ENCODE data around the gene MT1B.

The MT1B gene

DNA sequence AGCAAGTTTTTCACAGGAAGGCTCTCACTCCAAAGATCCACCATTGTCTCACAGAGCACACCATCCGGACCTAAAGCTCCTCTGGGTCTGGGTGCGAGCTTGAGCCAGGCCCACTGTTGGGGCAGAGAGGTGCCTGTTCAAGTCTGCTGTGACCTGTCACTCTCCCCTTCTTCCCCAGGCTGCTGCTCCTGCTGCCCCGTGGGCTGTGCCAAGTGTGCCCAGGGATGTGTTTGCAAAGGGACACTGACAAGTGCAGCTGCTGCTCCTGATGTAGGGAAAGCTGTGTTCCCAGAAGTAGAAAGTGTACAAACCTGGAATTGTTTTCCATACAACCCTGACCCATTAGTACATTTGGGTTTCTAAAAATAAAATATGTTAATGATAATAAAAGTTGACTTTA is 25.8 kb downstream of the MT1B start:
- Histone ChIP-seq H4K20me1 (ENCODE audit: control insufficient read depth, insufficient read depth, low read depth, low read length) (no peaks in the 10 kb centered on the region), H3F3A (ENCODE audit: control insufficient read depth, insufficient read depth) (no peaks in the 10 kb centered on the region), H3K9me2 (replicated peaks; ENCODE audit: control insufficient read depth, low read length) (no peaks in the 10 kb centered on the region), H3K4me2 (ENCODE audit: low read length) (no peak overlapping the region), H3K4me3 (ENCODE audit: low read length) (no peak overlapping the region), H3K27ac (ENCODE audit: low read depth, low read length) (no peak overlapping the region), H3K9me3 (ENCODE audit: control insufficient read depth, insufficient read depth, low read length) (no peaks in the 10 kb centered on the region), H3K4me1 (ENCODE audit: control insufficient read depth, low read length) (peaks cover 8% of the 10 kb centered on the region), H3K27me3 (ENCODE audit: control insufficient read depth, low read length) (peaks cover 42% of the 10 kb centered on the region), H3K79me2 (ENCODE audit: control insufficient read depth, low read length) (no peaks in the 10 kb centered on the region), H3K36me3 (ENCODE audit: control insufficient read depth, low read length) (no peaks in the 10 kb centered on the region)
- TF ChIP-seq EZH2phosphoT487 (IDR thresholded peaks at IDR 0.05; ENCODE audit: borderline replicate concordance, low read length) (no peak), CTCF (IDR thresholded peaks at IDR 0.05; ENCODE audit: low read depth, low read length, poor library complexity, severe bottlenecking) (no peak)

GRCh38 chr16:56679078-56679730 is 27.5 kb downstream of the MT1B start:
- no peaks in the 10 kb centered on the region for H3K9me3 ChIP-seq (ENCODE audit: control insufficient read depth, insufficient read depth, low read length)
- H3K4me2 ChIP-seq (ENCODE audit: low read length): no peak overlapping the region
- H3K27ac ChIP-seq (ENCODE audit: low read depth, low read length): no peak overlapping the region
- no peak for TF ChIP-seq EZH2phosphoT487 (IDR thresholded peaks at IDR 0.05; ENCODE audit: borderline replicate concordance, low read length)
- no peak for TF ChIP-seq CTCF (IDR thresholded peaks at IDR 0.05; ENCODE audit: low read depth, low read length, poor library complexity, severe bottlenecking)
- H3K27me3 ChIP-seq (ENCODE audit: control insufficient read depth, low read length): peaks cover 31% of the 10 kb centered on the region
- no peaks in the 10 kb centered on the region for H4K20me1 ChIP-seq (ENCODE audit: control insufficient read depth, insufficient read depth, low read depth, low read length)
- no peak overlapping the region for H3K4me3 ChIP-seq (ENCODE audit: low read length)
- H3F3A ChIP-seq (ENCODE audit: control insufficient read depth, insufficient read depth): no peaks in the 10 kb centered on the region
- no peaks in the 10 kb centered on the region for H3K36me3 ChIP-seq (ENCODE audit: control insufficient read depth, low read length)
- peaks cover 14% of the 10 kb centered on the region for H3K4me1 ChIP-seq (ENCODE audit: control insufficient read depth, low read length)
- H3K9me2 ChIP-seq (replicated peaks; ENCODE audit: control insufficient read depth, low read length): no peaks in the 10 kb centered on the region
- no peaks in the 10 kb centered on the region for H3K79me2 ChIP-seq (ENCODE audit: control insufficient read depth, low read length)

DNA sequence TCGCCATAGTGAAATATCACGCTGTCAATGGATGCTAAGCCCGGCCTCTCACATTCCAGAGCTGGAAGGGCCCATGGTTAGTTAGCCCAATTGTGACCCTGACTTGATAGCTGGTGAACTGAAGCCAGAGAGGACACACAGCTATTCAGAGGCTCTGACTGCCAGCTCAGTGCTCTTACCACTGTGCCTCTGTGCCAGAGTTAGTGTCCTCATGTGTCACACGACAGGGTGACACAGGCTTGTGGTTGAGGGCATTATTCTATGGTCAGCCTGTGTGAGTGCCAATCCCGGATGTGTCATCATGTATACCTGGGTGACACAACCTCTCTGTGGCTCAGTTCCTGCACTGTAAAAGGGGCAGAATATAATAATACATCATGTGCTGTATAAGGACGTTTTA is 28.1 kb downstream of the MT1B start:
- Histone ChIP-seq H3K4me1 (ENCODE audit: control insufficient read depth, low read length) (peaks cover 14% of the 10 kb centered on the region), H3K27me3 (ENCODE audit: control insufficient read depth, low read length) (peaks cover 31% of the 10 kb centered on the region), H3K27ac (ENCODE audit: low read depth, low read length) (no peak overlapping the region), H3K9me3 (ENCODE audit: control insufficient read depth, insufficient read depth, low read length) (no peaks in the 10 kb centered on the region), H3K9me2 (replicated peaks; ENCODE audit: control insufficient read depth, low read length) (no peaks in the 10 kb centered on the region), H3K4me2 (ENCODE audit: low read length) (no peak overlapping the region), H3K36me3 (ENCODE audit: control insufficient read depth, low read length) (no peaks in the 10 kb centered on the region), H3K4me3 (ENCODE audit: low read length) (no peak overlapping the region), H3K79me2 (ENCODE audit: control insufficient read depth, low read length) (no peaks in the 10 kb centered on the region), H4K20me1 (ENCODE audit: control insufficient read depth, insufficient read depth, low read depth, low read length) (no peaks in the 10 kb centered on the region), H3F3A (ENCODE audit: control insufficient read depth, insufficient read depth) (no peaks in the 10 kb centered on the region)
- TF ChIP-seq CTCF (IDR thresholded peaks at IDR 0.05; ENCODE audit: low read depth, low read length, poor library complexity, severe bottlenecking): no peak
- TF ChIP-seq EZH2phosphoT487 (IDR thresholded peaks at IDR 0.05; ENCODE audit: borderline replicate concordance, low read length): no peak
